Measurements from ENCODE around the gene ANKRD10. TPM values are rescaled to one million over a fixed set of nuclear protein-coding genes. Genes with fewer than 3 reads are reported as not detected.
"Not testable (repeated sequence)": the region's sequence is repeated elsewhere in the genome, so short reads cannot be mapped to it uniquely, and the experiment has no call there.

ANKRD10 gene
- total and polyA plus RNA-seq, 2 experiments from 2014 or later: 250 to 277 TPM

DNA sequence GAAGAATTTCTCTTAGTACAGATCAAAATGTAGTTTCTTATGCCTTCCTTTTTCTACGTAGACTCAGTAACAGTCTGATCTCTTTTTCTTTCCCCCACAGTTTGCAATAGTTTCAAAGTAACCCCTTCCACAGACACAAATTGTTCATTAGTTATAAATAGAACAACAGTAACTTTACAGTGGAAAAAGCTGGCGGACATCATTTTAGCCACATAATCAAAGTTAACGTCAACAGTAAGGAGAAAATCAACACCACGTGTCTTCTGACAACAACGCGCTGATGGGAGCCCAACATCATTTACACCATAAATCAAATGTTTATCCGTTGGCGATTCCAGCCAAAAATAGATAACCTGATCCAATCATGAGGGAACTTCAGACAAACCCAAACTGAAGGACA is 76.8 kb downstream of the ANKRD10 start:
- no peaks in the 10 kb centered on the region for H3K4me1 ChIP-seq (ENCODE audit: insufficient read depth)
- TF ChIP-seq, protein P1, sequence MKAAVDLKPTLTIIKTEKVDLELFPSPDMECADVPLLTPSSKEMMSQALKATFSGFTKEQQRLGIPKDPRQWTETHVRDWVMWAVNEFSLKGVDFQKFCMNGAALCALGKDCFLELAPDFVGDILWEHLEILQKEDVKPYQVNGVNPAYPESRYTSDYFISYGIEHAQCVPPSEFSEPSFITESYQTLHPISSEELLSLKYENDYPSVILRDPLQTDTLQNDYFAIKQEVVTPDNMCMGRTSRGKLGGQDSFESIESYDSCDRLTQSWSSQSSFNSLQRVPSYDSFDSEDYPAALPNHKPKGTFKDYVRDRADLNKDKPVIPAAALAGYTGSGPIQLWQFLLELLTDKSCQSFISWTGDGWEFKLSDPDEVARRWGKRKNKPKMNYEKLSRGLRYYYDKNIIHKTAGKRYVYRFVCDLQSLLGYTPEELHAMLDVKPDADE (IDR thresholded peaks at IDR 0.05): no peak
- TF ChIP-seq NANOG (IDR thresholded peaks at IDR 0.05; ENCODE audit: borderline replicate concordance) (no peak), POLR2AphosphoS5 (IDR thresholded peaks at IDR 0.05; ENCODE audit: low read depth) (no peak), JUNB (IDR thresholded peaks at IDR 0.05; ENCODE audit: unreplicated experiment) (no peak), ZNF331 (CRISPR knock-in tag; IDR thresholded peaks at IDR 0.05; ENCODE audit: low read depth) (no peak), STAT1 (IDR thresholded peaks at IDR 0.05; ENCODE audit: unreplicated experiment) (no peak), EZH2phosphoT487 (IDR thresholded peaks at IDR 0.05; ENCODE audit: unreplicated experiment) (no peak), EZH2 (IDR thresholded peaks at IDR 0.05; ENCODE audit: low read depth, unreplicated experiment) (no peak)
- TF ChIP-seq, protein P2, sequence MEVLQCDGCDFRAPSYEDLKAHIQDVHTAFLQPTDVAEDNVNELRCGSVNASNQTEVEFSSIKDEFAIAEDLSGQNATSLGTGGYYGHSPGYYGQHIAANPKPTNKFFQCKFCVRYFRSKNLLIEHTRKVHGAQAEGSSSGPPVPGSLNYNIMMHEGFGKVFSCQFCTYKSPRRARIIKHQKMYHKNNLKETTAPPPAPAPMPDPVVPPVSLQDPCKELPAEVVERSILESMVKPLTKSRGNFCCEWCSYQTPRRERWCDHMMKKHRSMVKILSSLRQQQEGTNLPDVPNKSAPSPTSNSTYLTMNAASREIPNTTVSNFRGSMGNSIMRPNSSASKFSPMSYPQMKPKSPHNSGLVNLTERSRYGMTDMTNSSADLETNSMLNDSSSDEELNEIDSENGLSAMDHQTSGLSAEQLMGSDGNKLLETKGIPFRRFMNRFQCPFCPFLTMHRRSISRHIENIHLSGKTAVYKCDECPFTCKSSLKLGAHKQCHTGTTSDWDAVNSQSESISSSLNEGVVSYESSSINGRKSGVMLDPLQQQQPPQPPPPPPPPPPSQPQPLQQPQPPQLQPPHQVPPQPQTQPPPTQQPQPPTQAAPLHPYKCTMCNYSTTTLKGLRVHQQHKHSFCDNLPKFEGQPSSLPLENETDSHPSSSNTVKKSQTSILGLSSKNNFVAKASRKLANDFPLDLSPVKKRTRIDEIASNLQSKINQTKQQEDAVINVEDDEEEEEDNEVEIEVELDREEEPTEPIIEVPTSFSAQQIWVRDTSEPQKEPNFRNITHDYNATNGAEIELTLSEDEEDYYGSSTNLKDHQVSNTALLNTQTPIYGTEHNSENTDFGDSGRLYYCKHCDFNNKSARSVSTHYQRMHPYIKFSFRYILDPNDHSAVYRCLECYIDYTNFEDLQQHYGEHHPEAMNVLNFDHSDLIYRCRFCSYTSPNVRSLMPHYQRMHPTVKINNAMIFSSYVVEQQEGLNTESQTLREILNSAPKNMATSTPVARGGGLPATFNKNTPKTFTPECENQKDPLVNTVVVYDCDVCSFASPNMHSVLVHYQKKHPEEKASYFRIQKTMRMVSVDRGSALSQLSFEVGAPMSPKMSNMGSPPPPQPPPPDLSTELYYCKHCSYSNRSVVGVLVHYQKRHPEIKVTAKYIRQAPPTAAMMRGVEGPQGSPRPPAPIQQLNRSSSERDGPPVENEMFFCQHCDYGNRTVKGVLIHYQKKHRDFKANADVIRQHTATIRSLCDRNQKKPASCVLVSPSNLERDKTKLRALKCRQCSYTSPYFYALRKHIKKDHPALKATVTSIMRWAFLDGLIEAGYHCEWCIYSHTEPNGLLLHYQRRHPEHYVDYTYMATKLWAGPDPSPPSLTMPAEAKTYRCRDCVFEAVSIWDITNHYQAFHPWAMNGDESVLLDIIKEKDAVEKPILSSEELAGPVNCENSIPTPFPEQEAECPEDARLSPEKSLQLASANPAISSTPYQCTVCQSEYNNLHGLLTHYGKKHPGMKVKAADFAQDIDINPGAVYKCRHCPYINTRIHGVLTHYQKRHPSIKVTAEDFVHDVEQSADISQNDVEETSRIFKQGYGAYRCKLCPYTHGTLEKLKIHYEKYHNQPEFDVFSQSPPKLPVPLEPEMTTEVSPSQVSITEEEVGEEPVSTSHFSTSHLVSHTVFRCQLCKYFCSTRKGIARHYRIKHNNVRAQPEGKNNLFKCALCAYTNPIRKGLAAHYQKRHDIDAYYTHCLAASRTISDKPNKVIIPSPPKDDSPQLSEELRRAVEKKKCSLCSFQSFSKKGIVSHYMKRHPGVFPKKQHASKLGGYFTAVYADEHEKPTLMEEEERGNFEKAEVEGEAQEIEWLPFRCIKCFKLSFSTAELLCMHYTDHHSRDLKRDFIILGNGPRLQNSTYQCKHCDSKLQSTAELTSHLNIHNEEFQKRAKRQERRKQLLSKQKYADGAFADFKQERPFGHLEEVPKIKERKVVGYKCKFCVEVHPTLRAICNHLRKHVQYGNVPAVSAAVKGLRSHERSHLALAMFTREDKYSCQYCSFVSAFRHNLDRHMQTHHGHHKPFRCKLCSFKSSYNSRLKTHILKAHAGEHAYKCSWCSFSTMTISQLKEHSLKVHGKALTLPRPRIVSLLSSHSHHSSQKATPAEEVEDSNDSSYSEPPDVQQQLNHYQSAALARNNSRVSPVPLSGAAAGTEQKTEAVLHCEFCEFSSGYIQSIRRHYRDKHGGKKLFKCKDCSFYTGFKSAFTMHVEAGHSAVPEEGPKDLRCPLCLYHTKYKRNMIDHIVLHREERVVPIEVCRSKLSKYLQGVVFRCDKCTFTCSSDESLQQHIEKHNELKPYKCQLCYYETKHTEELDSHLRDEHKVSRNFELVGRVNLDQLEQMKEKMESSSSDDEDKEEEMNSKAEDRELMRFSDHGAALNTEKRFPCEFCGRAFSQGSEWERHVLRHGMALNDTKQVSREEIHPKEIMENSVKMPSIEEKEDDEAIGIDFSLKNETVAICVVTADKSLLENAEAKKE (CRISPR knock-in tag; IDR thresholded peaks at IDR 0.05): no peak
- TF ChIP-seq, protein P3, sequence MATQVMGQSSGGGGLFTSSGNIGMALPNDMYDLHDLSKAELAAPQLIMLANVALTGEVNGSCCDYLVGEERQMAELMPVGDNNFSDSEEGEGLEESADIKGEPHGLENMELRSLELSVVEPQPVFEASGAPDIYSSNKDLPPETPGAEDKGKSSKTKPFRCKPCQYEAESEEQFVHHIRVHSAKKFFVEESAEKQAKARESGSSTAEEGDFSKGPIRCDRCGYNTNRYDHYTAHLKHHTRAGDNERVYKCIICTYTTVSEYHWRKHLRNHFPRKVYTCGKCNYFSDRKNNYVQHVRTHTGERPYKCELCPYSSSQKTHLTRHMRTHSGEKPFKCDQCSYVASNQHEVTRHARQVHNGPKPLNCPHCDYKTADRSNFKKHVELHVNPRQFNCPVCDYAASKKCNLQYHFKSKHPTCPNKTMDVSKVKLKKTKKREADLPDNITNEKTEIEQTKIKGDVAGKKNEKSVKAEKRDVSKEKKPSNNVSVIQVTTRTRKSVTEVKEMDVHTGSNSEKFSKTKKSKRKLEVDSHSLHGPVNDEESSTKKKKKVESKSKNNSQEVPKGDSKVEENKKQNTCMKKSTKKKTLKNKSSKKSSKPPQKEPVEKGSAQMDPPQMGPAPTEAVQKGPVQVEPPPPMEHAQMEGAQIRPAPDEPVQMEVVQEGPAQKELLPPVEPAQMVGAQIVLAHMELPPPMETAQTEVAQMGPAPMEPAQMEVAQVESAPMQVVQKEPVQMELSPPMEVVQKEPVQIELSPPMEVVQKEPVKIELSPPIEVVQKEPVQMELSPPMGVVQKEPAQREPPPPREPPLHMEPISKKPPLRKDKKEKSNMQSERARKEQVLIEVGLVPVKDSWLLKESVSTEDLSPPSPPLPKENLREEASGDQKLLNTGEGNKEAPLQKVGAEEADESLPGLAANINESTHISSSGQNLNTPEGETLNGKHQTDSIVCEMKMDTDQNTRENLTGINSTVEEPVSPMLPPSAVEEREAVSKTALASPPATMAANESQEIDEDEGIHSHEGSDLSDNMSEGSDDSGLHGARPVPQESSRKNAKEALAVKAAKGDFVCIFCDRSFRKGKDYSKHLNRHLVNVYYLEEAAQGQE (IDR thresholded peaks at IDR 0.05; ENCODE audit: unreplicated experiment): no peak
- DNase-seq (ENCODE audit: low spot score): no peak
- H3K9me2 ChIP-seq (ENCODE audit: insufficient read depth): no peaks in the 10 kb centered on the region; the same call in 1 of the 2 replicates
- Mint-ChIP-seq H3K9me3 (peaks cover 3% of the 10 kb centered on the region; the same call in 2 of the 3 replicates), H3K4me3 (no peak overlapping the region), H3K27ac (no peak overlapping the region), H3K27me3 (ENCODE audit: insufficient read depth, low read depth, poor library complexity) (peaks cover 3% of the 10 kb centered on the region), H3K36me3 (ENCODE audit: low read depth) (0 out of 3 replicates have a peak, but pooled peaks cover 4% of the 10 kb centered on the region), H3K4me1 (peaks cover 16% of the 10 kb centered on the region; the same call in 1 of the 3 replicates)
- no peaks in the 10 kb centered on the region for H3K79me2 ChIP-seq (replicated peaks; ENCODE audit: insufficient read depth)
- H3K27ac ChIP-seq (ENCODE audit: low read depth): no peak overlapping the region
- H3K27me3 ChIP-seq (ENCODE audit: insufficient read depth): no peaks in the 10 kb centered on the region
- no peaks in the 10 kb centered on the region for H3F3A ChIP-seq (replicated peaks; ENCODE audit: low read depth)
- no peaks in the 10 kb centered on the region for H3K36me3 ChIP-seq (ENCODE audit: insufficient read depth)
- H2AFZ ChIP-seq: no peak overlapping the region
- H4K20me1 ChIP-seq (replicated peaks; ENCODE audit: insufficient read depth): no peaks in the 10 kb centered on the region
- ATAC-seq: no peak
- H3K4me3 ChIP-seq: no peak overlapping the region
- no peak overlapping the region for H3K4me2 ChIP-seq

DNA sequence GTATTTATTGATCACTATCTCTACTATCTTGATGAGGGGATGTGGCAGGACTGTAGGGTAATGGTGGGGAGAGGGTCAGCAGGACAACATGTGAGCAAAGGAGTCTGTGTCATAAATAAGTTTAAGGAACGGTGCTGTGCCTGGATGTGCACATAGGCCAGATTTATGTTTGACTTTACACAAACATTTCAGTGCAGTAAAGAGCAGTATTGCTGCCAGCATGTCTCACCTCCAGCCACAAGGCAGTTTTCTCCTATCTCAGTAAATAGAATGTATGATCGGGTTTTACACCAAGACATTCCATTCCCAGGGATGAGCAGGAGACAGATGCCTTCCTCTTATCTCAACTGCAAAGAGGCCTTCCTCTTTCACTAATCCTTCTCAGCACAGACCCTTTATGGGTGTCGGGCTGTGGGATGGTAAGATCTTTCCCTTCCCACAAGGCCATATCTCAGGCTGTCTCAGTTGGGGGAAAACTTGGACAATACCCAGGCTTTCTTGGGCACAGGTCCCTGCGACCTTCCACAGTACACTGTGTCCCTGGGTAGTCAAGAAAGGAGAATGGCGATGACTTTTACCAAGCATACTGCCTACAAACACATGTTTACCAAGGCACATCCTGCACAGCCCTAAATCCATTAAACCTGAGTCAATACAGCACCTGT is 77.3 kb downstream of the ANKRD10 start:
- not testable (repeated sequence) for H3K27me3 ChIP-seq (ENCODE audit: insufficient read depth); H3K36me3 Mint-ChIP-seq (ENCODE audit: low read depth); H3K4me3 ChIP-seq; H3K9me2 ChIP-seq (ENCODE audit: insufficient read depth); H3K9me3 Mint-ChIP-seq; H3K27ac ChIP-seq (ENCODE audit: low read depth); H3K4me2 ChIP-seq; DNase-seq (ENCODE audit: low spot score); H3F3A ChIP-seq (replicated peaks; ENCODE audit: low read depth); H3K27me3 Mint-ChIP-seq (ENCODE audit: insufficient read depth, low read depth, poor library complexity); H4K20me1 ChIP-seq (replicated peaks; ENCODE audit: insufficient read depth); ATAC-seq; H3K36me3 ChIP-seq (ENCODE audit: insufficient read depth); H3K4me3 Mint-ChIP-seq; H3K4me1 ChIP-seq (ENCODE audit: insufficient read depth); H3K27ac Mint-ChIP-seq; H3K79me2 ChIP-seq (replicated peaks; ENCODE audit: insufficient read depth)
- peaks cover 16% of the 10 kb centered on the region; the same call in 1 of the 3 replicates for H3K4me1 Mint-ChIP-seq
- 0 out of 2 replicates have a peak overlapping the region, but pooled peaks have one; percentile 19 for H2AFZ ChIP-seq
